NCI-H226 (cell line): ENCODE measurements around the gene CDC14C.

Source experiments
- DNase-seq: peaks from one replicate; pipeline ENCODE4 v3.0.0-alpha.2; 2015

The CDC14C gene

GRCh38 chr7:48976850-48977249 lies 52.5 kb downstream of the CDC14C start:
- no peak for DNase-seq
